ENCODE results near the gene SPATA2L.

The SPATA2L gene

GRCh38 chr16:89710709-89711564 lies 9.4 kb upstream of the SPATA2L start:
- Histone ChIP-seq H3K4me2 (no peak overlapping the region), H4K20me1 (ENCODE audit: insufficient read depth) (no peaks in the 10 kb centered on the region), H3K9ac (no peak overlapping the region), H3K4me1 (ENCODE audit: low read depth, poor library complexity, severe bottlenecking) (peaks cover 18% of the 10 kb centered on the region), H3K36me3 (ENCODE audit: insufficient read depth) (no peaks in the 10 kb centered on the region; the same call in 1 of the 2 replicates), H3K27me3 (ENCODE audit: insufficient read depth, low read depth) (no peaks in the 10 kb centered on the region), H3K4me3 (IDR thresholded peaks at IDR 0.05; ENCODE audit: insufficient read depth, low read depth, low read length) (no peak overlapping the region), H3K27ac (no peak overlapping the region), H3K79me2 (ENCODE audit: insufficient read depth, low read depth) (peaks cover 28% of the 10 kb centered on the region), H2AFZ (ENCODE audit: low read depth) (no peak overlapping the region)
- TF ChIP-seq, protein P1, sequence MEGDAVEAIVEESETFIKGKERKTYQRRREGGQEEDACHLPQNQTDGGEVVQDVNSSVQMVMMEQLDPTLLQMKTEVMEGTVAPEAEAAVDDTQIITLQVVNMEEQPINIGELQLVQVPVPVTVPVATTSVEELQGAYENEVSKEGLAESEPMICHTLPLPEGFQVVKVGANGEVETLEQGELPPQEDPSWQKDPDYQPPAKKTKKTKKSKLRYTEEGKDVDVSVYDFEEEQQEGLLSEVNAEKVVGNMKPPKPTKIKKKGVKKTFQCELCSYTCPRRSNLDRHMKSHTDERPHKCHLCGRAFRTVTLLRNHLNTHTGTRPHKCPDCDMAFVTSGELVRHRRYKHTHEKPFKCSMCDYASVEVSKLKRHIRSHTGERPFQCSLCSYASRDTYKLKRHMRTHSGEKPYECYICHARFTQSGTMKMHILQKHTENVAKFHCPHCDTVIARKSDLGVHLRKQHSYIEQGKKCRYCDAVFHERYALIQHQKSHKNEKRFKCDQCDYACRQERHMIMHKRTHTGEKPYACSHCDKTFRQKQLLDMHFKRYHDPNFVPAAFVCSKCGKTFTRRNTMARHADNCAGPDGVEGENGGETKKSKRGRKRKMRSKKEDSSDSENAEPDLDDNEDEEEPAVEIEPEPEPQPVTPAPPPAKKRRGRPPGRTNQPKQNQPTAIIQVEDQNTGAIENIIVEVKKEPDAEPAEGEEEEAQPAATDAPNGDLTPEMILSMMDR (conservative IDR thresholded peaks at IDR 0.05; ENCODE audit: low read depth, low read length), result no peak

- Histone ChIP-seq H3K36me3 (ENCODE audit: insufficient read depth) (no peaks in the 10 kb centered on the region; the same call in 1 of the 2 replicates), H3K27ac (no peak overlapping the region), H3K4me3 (IDR thresholded peaks at IDR 0.05; ENCODE audit: insufficient read depth, low read depth, low read length) (no peak overlapping the region), H3K79me2 (ENCODE audit: insufficient read depth, low read depth) (peaks cover 27% of the 10 kb centered on the region), H2AFZ (ENCODE audit: low read depth) (no peak overlapping the region), H3K9ac (no peak overlapping the region), H4K20me1 (ENCODE audit: insufficient read depth) (no peaks in the 10 kb centered on the region), H3K4me1 (ENCODE audit: low read depth, poor library complexity, severe bottlenecking) (peaks cover 25% of the 10 kb centered on the region), H3K4me2 (no peak overlapping the region), H3K27me3 (ENCODE audit: insufficient read depth, low read depth) (no peaks in the 10 kb centered on the region)
- TF ChIP-seq, protein P1 (conservative IDR thresholded peaks at IDR 0.05; ENCODE audit: low read depth, low read length), result no peak
These were observed 8.4 kb upstream of the SPATA2L start for GRCh38 chr16:89709716-89710432.

DNA sequence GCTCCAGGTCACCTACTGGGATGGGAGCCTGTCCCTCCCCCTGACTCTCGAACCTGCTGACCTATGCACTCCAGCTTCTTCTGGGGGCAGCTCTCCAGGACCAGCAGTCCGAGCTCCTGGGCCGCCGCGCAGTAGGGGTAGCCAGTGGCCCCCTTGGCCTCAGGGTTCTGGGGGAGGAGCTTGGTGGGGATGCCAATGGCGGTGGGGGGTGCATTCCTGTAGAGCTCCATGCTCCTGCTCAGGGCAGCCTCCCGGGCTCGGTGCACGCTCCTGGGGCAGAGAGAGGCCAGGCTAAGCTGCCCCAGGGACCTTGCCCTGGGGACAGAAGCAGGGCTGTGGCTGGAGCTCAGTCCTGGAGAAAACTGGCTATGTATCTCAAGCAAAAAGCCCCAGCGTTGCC lies 7.7 kb upstream of the SPATA2L start:
- Histone ChIP-seq H3K79me2 (ENCODE audit: insufficient read depth, low read depth) (peaks cover 24% of the 10 kb centered on the region), H3K4me2 (no peak overlapping the region), H3K27me3 (ENCODE audit: insufficient read depth, low read depth) (no peaks in the 10 kb centered on the region), H3K36me3 (ENCODE audit: insufficient read depth) (no peaks in the 10 kb centered on the region; the same call in 1 of the 2 replicates), H3K27ac (no peak overlapping the region), H3K4me3 (IDR thresholded peaks at IDR 0.05; ENCODE audit: insufficient read depth, low read depth, low read length) (no peak overlapping the region), H4K20me1 (ENCODE audit: insufficient read depth) (no peaks in the 10 kb centered on the region), H2AFZ (ENCODE audit: low read depth) (no peak overlapping the region), H3K9ac (no peak overlapping the region), H3K4me1 (ENCODE audit: low read depth, poor library complexity, severe bottlenecking) (peaks cover 25% of the 10 kb centered on the region)
- TF ChIP-seq, protein P1 (conservative IDR thresholded peaks at IDR 0.05; ENCODE audit: low read depth, low read length), result no peak

GRCh38 chr16:89708481-89708931 lies 7.0 kb upstream of the SPATA2L start:
- Histone ChIP-seq H3K4me2 (no peak overlapping the region), H3K27me3 (ENCODE audit: insufficient read depth, low read depth) (no peaks in the 10 kb centered on the region), H2AFZ (ENCODE audit: low read depth) (no peak overlapping the region), H4K20me1 (ENCODE audit: insufficient read depth) (no peaks in the 10 kb centered on the region), H3K4me3 (IDR thresholded peaks at IDR 0.05; ENCODE audit: insufficient read depth, low read depth, low read length) (no peak overlapping the region), H3K4me1 (ENCODE audit: low read depth, poor library complexity, severe bottlenecking) (peaks cover 21% of the 10 kb centered on the region), H3K79me2 (ENCODE audit: insufficient read depth, low read depth) (peaks cover 18% of the 10 kb centered on the region), H3K9ac (no peak overlapping the region), H3K27ac (no peak overlapping the region), H3K36me3 (ENCODE audit: insufficient read depth) (no peaks in the 10 kb centered on the region; the same call in 1 of the 2 replicates)
- TF ChIP-seq, protein P1 (conservative IDR thresholded peaks at IDR 0.05; ENCODE audit: low read depth, low read length), result no peak

All from KMS-11 (cell line).